Cardiac muscle cell (in vitro differentiated cells and primary cell): Measurements from ENCODE around the gene MX2. TPM values are rescaled to one million over a fixed set of nuclear protein-coding genes. Genes with fewer than 3 reads are reported as not detected.

ENCODE experiments used
- DNase-seq, 2 donors: peaks; one replicate each; pipeline versions ENCODE4 v3.0.0 to v3.0.0-alpha.2; 2010 to 2017; ENCODE audit warnings: low read depth in 1 of 2, low spot score in 1 of 2
- H3K27ac ChIP-seq: fragments of 200-600 bp; sonication (generic); 2 replicates; pipeline ENCODE4 v1.5.1; 2016
- H3K27me3 ChIP-seq: fragments of 200-600 bp; sonication (generic); 2 replicates; pipeline ENCODE4 v1.6.0; 2016; ENCODE audit warnings: control low read depth
- H3K36me3 ChIP-seq: fragments of 200-600 bp; sonication (generic); 2 replicates; pipeline ENCODE4 v1.5.1; 2016; ENCODE audit warnings: control low read depth
- H3K4me1 ChIP-seq: fragments of 200-600 bp; sonication (generic); 2 replicates; pipeline ENCODE4 v1.8.1; 2017; ENCODE audit warnings: low read depth, mild to moderate bottlenecking, mixed run types
- H3K4me3 ChIP-seq: fragments of 200-600 bp; sonication (generic); 2 replicates; pipeline ENCODE4 v1.5.1; 2016; ENCODE audit warnings: mild to moderate bottlenecking
- H3K9me3 ChIP-seq: fragments of 200-600 bp; sonication (generic); 2 replicates; pipeline ENCODE4 v1.5.1; 2017; ENCODE audit warnings: low read depth, mild to moderate bottlenecking, control low read depth
- polyA plus RNA-seq: library from polyadenylated mRNA; unstranded; fragments of >200 nt; fragmentation: Nextera tagmentation; extraction: Ambion mirVana; gene quantifications from 2 replicates; pipeline ENCODE4 v1.2.1, GENCODE V29; 2016
- total RNA-seq: library from RNA; depleted of rRNA; stranded (reverse); fragments of >200 nt; gene quantifications from 2 replicates; pipeline ENCODE4 v1.2.3, GENCODE V29; 2016
- TF ChIP-seq, protein P1 (sequence below): IDR thresholded peaks from 2 replicates; pipeline ENCODE4 v1.5.1; 2012; ENCODE audit warnings: low read depth, mild to moderate bottlenecking, low read length

The MX2 gene
- total and polyA plus RNA-seq, 2 experiments from 2014 or later = 0.28 to 2.3 TPM

DNA sequence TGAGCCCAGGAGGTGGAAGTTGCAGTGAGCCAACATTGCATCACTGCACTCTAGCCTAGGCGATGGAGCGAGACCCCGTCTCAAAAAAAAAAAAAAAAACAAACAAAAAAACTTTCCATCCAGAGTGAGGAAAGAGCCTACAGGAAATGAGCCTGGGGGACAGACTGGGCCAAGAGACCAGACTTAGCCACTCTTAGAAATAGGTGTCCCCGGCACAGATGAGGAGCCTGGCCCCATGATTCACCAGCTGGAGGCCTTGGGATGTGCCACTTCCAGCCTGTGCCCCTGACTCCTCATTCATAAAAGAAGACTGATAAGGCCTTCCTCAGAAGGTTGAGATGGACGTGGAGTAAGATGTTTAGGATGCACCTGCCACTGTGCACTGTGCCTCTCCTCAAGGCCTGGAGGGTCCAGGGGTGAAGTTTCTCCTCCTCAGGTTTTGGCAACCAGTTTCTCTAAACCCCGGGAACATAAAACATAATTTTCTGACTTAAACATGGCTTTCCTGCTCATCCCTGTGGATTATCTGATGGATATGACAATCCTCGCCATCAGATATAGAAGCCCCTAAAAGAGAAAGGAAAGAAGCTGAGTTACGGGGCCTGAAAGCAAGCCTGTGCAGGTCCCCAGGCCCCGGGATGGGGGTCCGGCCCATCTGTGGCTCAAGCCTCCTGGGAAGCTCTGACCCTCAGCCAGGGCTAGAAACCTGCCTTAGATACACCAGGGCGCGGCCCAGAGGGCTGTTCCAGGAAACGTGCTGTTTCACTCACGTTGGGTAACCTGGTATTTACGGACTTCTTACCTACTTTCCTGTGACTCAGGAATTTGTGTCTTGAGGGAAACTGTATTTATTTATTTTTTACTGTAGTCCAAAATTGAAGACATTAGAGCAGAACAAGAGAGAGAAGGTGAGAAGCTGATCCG, 90.2 kb downstream of the MX2 start:
- TF ChIP-seq, protein P1, sequence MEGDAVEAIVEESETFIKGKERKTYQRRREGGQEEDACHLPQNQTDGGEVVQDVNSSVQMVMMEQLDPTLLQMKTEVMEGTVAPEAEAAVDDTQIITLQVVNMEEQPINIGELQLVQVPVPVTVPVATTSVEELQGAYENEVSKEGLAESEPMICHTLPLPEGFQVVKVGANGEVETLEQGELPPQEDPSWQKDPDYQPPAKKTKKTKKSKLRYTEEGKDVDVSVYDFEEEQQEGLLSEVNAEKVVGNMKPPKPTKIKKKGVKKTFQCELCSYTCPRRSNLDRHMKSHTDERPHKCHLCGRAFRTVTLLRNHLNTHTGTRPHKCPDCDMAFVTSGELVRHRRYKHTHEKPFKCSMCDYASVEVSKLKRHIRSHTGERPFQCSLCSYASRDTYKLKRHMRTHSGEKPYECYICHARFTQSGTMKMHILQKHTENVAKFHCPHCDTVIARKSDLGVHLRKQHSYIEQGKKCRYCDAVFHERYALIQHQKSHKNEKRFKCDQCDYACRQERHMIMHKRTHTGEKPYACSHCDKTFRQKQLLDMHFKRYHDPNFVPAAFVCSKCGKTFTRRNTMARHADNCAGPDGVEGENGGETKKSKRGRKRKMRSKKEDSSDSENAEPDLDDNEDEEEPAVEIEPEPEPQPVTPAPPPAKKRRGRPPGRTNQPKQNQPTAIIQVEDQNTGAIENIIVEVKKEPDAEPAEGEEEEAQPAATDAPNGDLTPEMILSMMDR = no peak
- no peaks in the 10 kb centered on the region for H3K27me3 ChIP-seq
- H3K9me3 ChIP-seq = no peaks in the 10 kb centered on the region
- no peak overlapping the region for H3K27ac ChIP-seq
- H3K4me3 ChIP-seq = no peak overlapping the region
- H3K36me3 ChIP-seq = no peaks in the 10 kb centered on the region
- H3K4me1 ChIP-seq = no peaks in the 10 kb centered on the region
- DNase-seq = no peak

DNA sequence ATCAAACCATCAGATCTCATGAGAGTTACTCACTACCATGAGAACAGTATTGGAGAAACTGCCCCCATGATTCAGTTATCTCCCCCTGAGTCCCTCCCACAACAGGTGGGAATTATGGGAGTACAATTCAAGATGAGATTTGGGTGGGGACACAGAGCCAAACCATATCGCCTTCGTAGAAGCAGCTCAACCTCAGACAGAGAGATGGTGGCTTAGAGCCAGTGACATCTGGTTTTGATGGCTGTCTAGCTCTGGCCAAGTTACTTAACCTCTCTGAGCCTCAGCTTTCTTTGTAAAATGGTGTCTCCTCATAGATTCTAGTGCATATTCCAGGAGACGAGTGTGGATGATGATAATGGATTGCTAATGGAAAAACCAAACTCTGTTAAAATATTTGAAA, 91.4 kb downstream of the MX2 start:
- H3K36me3 ChIP-seq = no peaks in the 10 kb centered on the region
- TF ChIP-seq, protein P1 = no peak
- no peaks in the 10 kb centered on the region for H3K4me1 ChIP-seq
- H3K27ac ChIP-seq = no peak overlapping the region
- no peaks in the 10 kb centered on the region for H3K9me3 ChIP-seq
- no peak overlapping the region for H3K4me3 ChIP-seq
- no peak for DNase-seq
- H3K27me3 ChIP-seq = no peaks in the 10 kb centered on the region

DNA sequence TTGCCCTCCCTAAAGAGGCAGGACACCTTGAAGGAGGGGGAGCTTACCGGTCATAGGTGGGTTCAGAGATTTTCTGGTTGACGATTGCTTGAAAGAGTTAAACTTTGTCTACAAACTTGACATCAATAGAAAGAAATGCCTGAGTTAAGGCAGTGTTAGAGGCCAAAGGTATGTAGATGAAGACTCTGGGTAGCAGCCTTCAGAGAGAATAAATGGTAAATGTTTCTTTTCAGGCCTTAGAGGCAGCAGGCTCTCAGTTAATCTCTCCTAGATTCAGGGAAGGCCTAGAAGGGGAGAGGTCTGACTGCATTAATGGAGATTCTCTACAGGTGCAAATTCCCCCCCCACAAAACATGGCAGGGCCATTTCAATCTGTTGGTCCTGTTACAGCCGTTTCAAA, 91.9 kb downstream of the MX2 start:
- H3K27me3 ChIP-seq = no peaks in the 10 kb centered on the region
- TF ChIP-seq, protein P1 = no peak
- no peak for DNase-seq
- H3K4me3 ChIP-seq = no peak overlapping the region
- no peaks in the 10 kb centered on the region for H3K36me3 ChIP-seq
- H3K27ac ChIP-seq = no peak overlapping the region
- H3K4me1 ChIP-seq = no peaks in the 10 kb centered on the region
- no peaks in the 10 kb centered on the region for H3K9me3 ChIP-seq

DNA sequence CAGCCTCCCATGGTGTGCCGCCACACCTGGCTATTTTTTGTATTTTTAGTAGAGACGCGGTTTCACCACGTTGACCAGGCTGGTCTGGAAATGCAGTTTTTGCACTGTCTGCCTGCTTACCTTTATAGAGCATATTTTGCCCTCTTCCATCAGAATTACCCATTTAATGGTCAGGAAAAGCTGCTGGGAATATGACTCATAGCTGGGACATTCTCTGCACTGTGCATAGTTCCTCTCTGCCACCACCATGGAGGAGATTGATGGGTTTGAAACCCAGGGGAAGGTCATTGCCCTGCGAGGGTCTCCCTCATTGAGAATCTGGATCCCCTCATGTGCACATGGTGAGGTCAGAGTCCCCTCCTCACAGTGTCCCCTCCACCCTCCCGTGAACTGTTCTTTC, 96.3 kb downstream of the MX2 start:
- Histone ChIP-seq H3K36me3 (no peaks in the 10 kb centered on the region), H3K9me3 (no peaks in the 10 kb centered on the region), H3K27ac (no peak overlapping the region), H3K27me3 (no peaks in the 10 kb centered on the region), H3K4me3 (no peak overlapping the region), H3K4me1 (no peaks in the 10 kb centered on the region)
- TF ChIP-seq, protein P1 = no peak
- no peak for DNase-seq

DNA sequence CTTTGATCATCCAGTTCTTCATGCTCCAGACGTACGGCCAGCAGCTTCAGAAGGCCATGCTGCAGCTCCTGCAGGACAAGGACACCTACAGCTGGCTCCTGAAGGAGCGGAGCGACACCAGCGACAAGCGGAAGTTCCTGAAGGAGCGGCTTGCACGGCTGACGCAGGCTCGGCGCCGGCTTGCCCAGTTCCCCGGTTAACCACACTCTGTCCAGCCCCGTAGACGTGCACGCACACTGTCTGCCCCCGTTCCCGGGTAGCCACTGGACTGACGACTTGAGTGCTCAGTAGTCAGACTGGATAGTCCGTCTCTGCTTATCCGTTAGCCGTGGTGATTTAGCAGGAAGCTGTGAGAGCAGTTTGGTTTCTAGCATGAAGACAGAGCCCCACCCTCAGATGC, 96.7 kb downstream of the MX2 start:
- Histone ChIP-seq H3K4me3 (no peak overlapping the region), H3K9me3 (no peaks in the 10 kb centered on the region), H3K27ac (no peak overlapping the region), H3K27me3 (no peaks in the 10 kb centered on the region), H3K36me3 (no peaks in the 10 kb centered on the region), H3K4me1 (no peaks in the 10 kb centered on the region)
- no peak for DNase-seq
- TF ChIP-seq, protein P1 = no peak

Other genes with a start within 250 kb of the MX2 start
- 8.1 and 17.5 TPM in 2 replicates for gene BACE2, start 193.9 kb upstream of the MX2 start, total RNA-seq
- 8.8 and 10.4 TPM in 2 replicates for gene BACE2, start 193.9 kb upstream of the MX2 start, polyA plus RNA-seq
- not detected in 2 replicates for gene FAM3B, start 45.2 kb upstream of the MX2 start, total RNA-seq
- not detected in 2 replicates for gene FAM3B, start 45.2 kb upstream of the MX2 start, polyA plus RNA-seq
- 0.14 TPM in 1 of 2 replicates, not detected in the other for gene MX1, start 64.2 kb downstream of the MX2 start, total RNA-seq
- gene MX1, start 64.2 kb downstream of the MX2 start, polyA plus RNA-seq = 0.54 TPM in 1 of 2 replicates, not detected in the other
- not detected in 2 replicates for gene TMPRSS2, start 146.1 kb downstream of the MX2 start, total RNA-seq
- not detected in 2 replicates for gene TMPRSS2, start 146.1 kb downstream of the MX2 start, polyA plus RNA-seq